Left colon (tissue), 2 donors: ENCODE results near the gene STMP1. TPM values are rescaled to one million over a fixed set of nuclear protein-coding genes. Genes with fewer than 3 reads are reported as not detected.
"Not testable (repeated sequence)": the region's sequence is repeated elsewhere in the genome, so short reads cannot be mapped to it uniquely, and the experiment has no call there.

Experiments
- ATAC-seq: fragments of 200-7000 bp; cut with Tn5 transposase; one replicate; pipeline ENCODE4 v1.9.1; 2020; ENCODE audit warnings: mild to moderate bottlenecking, moderate library complexity
- DNase-seq, 2 donors: peaks; one replicate each; pipeline ENCODE4 v3.0.0-alpha.2; 2020
- intact Hi-C, 2 donors: fragments of 100-400 bp; cut with DNase I in 1 of 2; cut with micrococcal nuclease in 1 of 2; formaldehyde crosslinking; loops; one replicate each; pipeline versions ENCODE4 v1.11.2 to v1.14.0; 2022; cut with DNase I, micrococcal nuclease
- total RNA-seq, 2 donors: library from RNA; stranded (reverse); fragmentation: NEBNext Ultra II Directional; extraction: Animal tissue kit (Norgen Biotek cat#: 25700); gene quantifications; one replicate each; pipeline ENCODE4 v1.2.1, GENCODE V29; 2021
- donor health status: DM: no; HTN: no; CAD: no.
- donor health status: DM: yes; HTN: yes; CAD: no.

The STMP1 gene
- total RNA-seq, 2 donors from 2014 or later, result 22.6 to 30.4 TPM

GRCh38 chr7:135659159-135659846 lies 3.0 kb upstream of the STMP1 start:
- intact Hi-C loops, result no loop called here
- ATAC-seq, result no peak
- no peak for DNase-seq

DNA sequence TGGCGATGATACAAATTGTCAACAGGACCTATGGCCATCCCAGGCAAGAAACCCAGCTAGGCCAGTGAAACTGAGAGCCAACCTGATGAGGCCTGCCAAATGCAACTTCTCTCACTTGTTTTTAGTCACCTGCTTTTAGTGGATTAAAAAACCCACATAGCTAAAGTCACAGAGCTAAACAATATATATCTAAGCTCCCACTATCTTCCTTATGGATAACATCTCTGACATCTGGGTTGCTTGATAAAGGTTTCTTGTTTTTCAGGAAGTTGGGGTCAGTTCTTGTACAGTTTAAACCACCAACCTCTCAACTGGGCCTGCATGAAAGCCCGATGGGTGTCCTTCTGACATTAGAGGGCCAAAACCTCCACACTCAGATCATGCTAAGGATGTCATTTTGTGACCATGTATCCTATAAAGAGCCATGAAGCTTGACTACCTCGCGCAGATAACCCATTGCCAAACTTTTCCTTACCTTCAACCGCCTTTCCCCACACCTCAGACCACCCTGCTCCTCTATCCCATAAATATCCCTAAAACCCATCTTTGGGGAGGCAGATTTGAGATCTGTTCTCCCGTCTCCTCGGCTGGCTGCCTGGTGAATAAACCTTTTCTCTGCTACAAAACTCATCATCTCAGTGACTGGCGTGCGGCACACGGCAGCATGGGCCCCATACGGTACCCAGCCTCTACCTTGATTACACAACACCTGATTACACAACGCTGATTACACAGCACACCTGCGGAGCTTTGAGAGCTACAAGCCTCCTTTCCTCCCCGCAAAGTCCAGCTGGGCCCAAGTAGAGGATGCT lies 797 bp upstream of the STMP1 start:
- peak; percentile 35 for ATAC-seq
- intact Hi-C loops, result no loop called here
- peak in 1 of 2 donors; percentile 29 for DNase-seq

- ATAC-seq (no peak), DNase-seq (no peak)
- intact Hi-C loops, result no loop called here
These were observed 266 bp upstream of the STMP1 start for GRCh38 chr7:135662123-135662372.

DNA sequence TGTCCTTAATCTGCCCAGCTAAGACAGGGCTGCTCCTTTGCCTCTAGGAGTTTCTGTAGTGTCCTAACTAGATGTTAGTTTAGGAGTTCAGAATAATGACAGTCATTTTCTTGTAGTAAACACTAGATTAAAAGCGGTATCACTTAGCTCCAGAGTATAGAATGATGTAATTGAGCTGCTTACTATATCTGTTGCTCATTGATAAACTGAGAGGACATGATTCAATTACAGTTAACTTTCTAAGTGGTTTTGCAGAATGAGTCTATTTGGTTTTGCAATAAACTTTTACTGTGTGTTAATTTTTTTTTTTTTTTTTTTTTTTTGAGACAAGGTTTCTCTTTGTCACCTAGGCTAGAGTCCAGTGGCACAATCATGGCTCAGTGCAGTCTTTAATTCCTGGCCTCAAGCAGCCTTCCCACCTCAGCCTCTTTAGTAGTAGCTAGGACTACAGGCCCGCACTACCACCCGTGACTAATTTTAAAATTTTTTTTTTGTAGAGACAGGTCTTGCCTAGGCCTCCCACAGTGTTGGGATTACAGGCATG lies 1.8 kb downstream of the STMP1 start:
- no peak for ATAC-seq
- intact Hi-C loops, result no loop called here

GRCh38 chr7:135665042-135665441 lies 2.7 kb downstream of the STMP1 start:
- ATAC-seq (no peak), DNase-seq (no peak)
- intact Hi-C loops, result no loop called here

More for the DNA sequence above, 1.8 kb downstream of the STMP1 start:
- DNase-seq, result no peak

- intact Hi-C loops, result no loop called here
These were observed 3.8 kb downstream of the STMP1 start for GRCh38 chr7:135666156-135666555.

DNA sequence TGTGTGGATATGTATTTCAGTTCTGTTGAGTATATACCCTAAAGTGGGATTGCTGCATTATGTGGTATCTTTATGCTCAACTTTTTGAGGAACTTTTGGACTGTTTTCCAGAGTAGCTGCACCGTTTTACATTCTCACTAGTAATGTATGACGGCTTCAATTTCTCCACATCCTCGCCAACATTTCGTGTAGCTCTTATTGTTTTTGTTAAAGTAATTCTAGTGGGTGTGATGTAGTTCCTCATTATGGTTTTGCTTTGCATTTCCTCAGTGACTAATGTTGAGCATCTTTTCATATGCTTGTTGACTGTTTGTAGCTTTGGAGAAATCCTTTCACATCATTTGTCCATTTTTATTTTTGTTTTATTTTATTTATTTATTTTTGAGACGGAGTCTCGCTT lies 4.5 kb downstream of the STMP1 start:
- ATAC-seq (no peak), DNase-seq (no peak)
- intact Hi-C loops, result no loop called here

More at GRCh38 chr7:135666156-135666555, 3.8 kb downstream of the STMP1 start:
- ATAC-seq (no peak), DNase-seq (no peak)

- DNase-seq, ATAC-seq, intact Hi-C loops: not testable (repeated sequence)
These were observed 5.3 kb downstream of the STMP1 start for GRCh38 chr7:135667626-135668025.

DNA sequence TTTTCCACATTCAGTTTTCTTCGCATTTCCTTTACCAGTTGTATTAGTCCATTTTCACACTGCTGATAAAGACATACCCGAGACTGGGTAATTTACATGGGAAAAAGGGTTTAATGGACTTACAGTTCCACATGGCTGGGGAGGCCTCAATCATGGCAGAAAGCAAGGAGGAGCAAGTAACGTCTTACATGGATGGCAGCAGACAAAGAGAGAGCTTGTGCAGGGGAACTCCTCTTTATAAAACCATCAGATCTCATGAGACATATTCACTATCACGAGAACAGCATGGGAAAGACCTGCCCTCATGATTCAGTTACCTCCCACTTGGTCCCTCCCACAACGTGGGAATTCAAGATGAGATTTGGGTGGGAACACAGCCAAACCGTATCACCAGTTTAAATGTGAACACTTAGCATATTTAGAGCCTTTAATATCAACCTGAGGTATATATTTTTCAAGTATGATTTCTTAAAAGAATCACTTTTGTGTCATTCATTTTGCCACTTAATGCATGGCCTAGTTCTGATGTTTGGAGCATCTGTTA lies 6.6 kb downstream of the STMP1 start:
- ATAC-seq, DNase-seq, intact Hi-C loops: not testable (repeated sequence)

DNA sequence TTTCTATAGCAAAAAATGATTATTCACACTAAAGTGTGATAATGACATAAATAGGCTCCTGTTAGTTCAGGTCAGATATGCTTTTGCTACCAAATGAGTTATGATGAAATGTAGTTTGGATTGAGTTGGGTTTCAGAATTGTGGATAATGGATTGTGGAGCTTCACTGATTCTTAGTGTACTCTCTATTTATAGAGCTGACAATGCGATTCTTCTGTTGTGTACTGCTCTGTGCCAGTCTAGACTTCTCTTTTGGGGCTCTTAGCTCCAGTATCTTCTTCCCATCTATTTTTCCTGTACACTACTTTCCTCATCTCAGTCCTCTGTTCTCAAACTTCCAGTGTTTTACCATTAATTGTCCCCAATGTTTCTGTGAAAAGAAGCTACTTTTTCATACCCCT lies 7.5 kb downstream of the STMP1 start:
- intact Hi-C loops, result loop anchor here in 1 of 2 donors (5.0 to 10.0 kb wide), 2 partner anchors 125 to 343 kb away; no protein-coding TSS in a partner anchor
- DNase-seq (no peak), ATAC-seq (no peak)

DNA sequence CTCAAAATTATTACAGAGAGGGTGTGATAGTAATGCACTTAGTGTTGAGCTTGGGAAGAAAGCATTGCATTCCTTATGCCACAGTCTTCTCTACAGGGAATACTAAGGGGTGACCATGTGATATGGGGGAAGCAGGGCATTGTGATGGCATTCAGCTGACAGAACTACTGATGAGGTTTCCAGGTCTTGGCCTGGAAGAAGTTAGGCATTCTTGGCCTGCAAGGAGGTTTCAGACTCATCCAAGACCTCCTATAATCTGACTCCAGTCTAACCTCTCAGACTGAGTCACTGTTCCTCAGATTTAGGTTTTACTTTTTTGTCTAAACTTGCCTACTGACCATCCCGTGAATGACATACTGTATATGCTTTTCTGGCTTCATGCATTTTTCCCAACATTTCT lies 7.9 kb downstream of the STMP1 start:
- intact Hi-C loops, result loop anchor here in 1 of 2 donors (5.0 to 10.0 kb wide), 2 partner anchors 125 to 342 kb away; no protein-coding TSS in a partner anchor
- ATAC-seq, result no peak
- DNase-seq, result no peak

DNA sequence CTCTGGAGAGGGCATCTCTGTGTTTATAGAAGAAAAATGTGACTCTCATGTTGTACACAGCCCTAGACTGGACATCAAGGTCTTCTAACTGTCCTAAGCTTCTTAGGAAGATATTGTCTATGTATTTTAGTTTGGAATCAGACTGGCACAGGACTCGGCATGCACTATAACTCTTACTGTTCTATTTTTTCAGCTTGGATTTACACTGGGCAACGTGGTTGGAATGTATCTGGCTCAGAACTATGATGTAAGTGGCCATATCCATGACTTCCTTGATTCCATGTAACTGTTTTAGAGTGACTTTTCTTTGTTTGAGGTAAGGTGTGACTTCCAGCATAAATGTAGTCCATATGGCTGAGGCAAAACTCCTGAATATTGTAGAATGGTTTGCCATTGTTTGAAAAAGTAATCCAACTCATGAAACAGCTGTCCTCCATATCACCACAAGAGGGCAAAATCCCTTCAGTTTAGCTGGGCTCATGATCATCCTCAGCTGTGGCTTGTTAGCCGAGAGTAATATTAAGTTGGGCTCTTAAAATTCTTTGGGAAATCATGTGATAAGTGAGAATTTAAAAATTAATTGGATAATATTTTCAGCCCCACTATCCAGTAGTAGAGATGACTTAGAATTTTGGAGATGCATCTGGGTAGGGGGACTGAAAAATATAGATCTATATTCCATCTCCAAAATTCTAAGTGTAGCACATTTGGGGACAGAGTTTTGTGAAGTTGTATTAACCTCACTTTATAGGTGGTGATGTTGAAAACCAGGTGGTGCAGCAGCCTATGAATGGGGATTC lies 10.4 kb downstream of the STMP1 start:
- intact Hi-C loops, result loop anchor here in 1 of 2 donors (5.0 to 10.0 kb wide), 2 partner anchors 122 to 340 kb away; no protein-coding TSS in a partner anchor
- peak; percentile 72 for ATAC-seq
- no peak for DNase-seq

GRCh38 chr7:135673360-135673706 lies 11.0 kb downstream of the STMP1 start:
- no peak for ATAC-seq
- no peak for DNase-seq
- intact Hi-C loops, result loop anchor here in 1 of 2 donors (5.0 to 10.0 kb wide), 2 partner anchors 121 to 339 kb away; no protein-coding TSS in a partner anchor

DNA sequence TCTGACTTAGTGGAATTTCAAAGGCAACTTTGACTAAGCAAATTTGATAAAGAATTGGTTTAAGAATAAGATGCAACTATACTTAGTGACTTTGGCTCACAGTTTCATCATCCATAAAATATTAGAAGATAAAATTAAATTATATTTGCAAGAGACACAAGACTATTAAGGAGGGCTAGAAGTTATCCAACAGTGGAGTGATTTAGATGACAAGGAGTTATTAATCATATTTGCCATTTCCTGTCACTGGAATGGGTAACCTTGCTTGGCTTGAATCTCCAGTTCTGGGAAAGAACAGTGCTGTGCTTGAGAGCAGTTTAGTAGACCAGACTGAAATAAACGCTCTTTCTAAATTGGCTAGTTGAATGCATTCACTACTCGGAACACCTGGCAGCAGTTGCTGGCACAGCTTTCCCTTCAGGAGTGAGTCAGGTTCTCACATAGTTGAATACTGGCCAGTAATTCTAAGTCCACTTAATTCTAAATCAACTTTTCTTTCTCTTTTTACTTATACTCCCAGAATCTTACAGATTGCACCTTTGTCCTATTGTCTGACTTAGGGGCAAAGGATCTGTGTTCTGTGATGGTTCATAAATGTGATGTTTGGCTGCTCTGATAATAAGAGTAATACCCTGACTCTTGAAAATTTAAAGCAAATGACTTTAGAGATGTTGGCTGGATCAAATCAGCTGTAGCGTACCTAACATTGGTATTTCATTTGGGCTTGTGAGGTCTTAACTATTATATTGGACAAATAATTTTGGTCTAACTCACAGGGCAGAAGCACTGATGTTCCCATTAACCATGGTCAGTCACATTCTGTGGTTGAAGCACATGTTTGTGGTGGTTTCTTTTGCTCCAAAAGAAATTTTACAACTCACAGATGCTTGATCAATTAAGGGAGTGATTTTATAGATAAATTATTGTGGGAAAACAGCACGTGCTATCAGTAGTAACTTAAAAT lies 16.6 kb downstream of the STMP1 start:
- no peak for ATAC-seq
- DNase-seq, result no peak
- intact Hi-C loops, result loop anchor here in 1 of 2 donors (10.0 kb wide), 1 partner anchor 116 kb away; no protein-coding TSS in a partner anchor

GRCh38 chr7:135681762-135682161 lies 19.4 kb downstream of the STMP1 start:
- ATAC-seq, result no peak
- intact Hi-C loops, result no loop called here
- no peak for DNase-seq

- ATAC-seq, result no peak
- no peak for DNase-seq
- intact Hi-C loops, result no loop called here
These were observed 19.9 kb downstream of the STMP1 start for GRCh38 chr7:135682191-135682590.

DNA sequence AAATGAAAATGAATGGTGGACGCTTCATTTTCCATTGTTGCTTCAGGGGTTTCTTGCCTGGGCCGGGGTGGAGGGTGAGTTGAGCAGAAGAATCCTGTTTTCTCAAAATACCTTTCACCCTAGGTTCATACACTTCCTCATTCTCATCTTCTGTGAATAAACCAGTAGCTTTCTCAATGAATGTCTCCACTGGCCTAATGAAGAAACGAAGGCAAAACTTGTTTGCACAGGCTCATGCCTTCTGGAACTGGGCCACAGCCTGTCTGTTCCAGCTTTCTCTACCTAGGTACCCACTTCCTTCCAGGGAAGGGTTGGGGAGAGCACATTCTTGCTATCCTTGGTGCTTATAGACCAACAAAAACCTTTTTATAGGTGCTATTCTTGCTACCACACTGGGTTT lies 21.3 kb downstream of the STMP1 start:
- DNase-seq (no peak), ATAC-seq (no peak)
- intact Hi-C loops, result no loop called here

DNA sequence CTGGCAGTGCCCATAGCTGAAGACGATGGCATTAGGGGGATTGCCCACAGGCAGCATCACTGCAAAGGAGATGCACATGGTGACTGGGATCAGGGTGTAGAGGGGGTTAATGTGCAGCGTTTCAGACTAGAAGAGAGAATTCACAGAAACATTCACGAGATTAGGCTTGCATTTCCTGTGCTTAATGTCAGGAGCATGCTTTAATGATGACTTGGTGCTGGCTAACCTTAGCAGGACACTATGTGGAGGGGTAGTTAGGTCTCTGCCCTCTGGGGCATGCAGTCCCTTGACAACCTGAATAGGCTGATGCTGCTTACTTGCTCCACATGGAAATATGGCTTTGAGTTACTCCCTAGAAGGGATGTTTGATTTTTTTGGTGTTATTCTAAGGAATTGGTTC lies 21.8 kb downstream of the STMP1 start:
- DNase-seq (no peak), ATAC-seq (no peak)
- intact Hi-C loops, result no loop called here
